Measurements from ENCODE around the gene GATA2. TPM values are rescaled to one million over a fixed set of nuclear protein-coding genes. Genes with fewer than 3 reads are reported as not detected.

Gene GATA2
- 2.1 and 4.1 TPM in 2 replicates for total RNA-seq

GRCh38 chr3:128492671-128493569 lies at the start of gene GATA2:
GATA2 (minus strand) TSS chr3:128493201; CDS start chr3:128487031, 6,170 bp downstream.

GRCh38 chr3:128466840-128467541 lies 26.0 kb downstream of the GATA2 start, which contains the start of gene DNAJB8:
DNAJB8 (minus strand) TSS chr3:128466890; CDS start chr3:128463245, 3,645 bp downstream.

Other genes with a start within 250 kb of the GATA2 start
- not detected in 2 replicates for gene DNAJB8, start 26.3 kb downstream of the GATA2 start, total RNA-seq
- gene RPN1, start 157.6 kb upstream of the GATA2 start, total RNA-seq, result 221 and 329 TPM in 2 replicates
- 65.5 and 71.1 TPM in 2 replicates for gene RAB7A, start 233.0 kb upstream of the GATA2 start, total RNA-seq

Data from mesangial cell (primary cell).